NOMO-1 treated with DMSO at 0.1 percent for 48 hours (cell line): ENCODE results near the gene USP25.

Experiments used
- DNase-seq: peaks from one replicate; lab custom pipeline; 2025; ENCODE audit not compliant: unreplicated experiment; lab: John Stamatoyannopoulos, UW

The USP25 gene

GRCh38 chr21:15850645-15851044, 120.9 kb downstream of the USP25 start:
- DNase-seq, result no peak

- DNase-seq, result no peak
Measured at GRCh38 chr21:15852146-15852545, 122.4 kb downstream of the USP25 start.

GRCh38 chr21:15853126-15853525, 123.3 kb downstream of the USP25 start:
- DNase-seq, result no peak

- no peak for DNase-seq
Measured at GRCh38 chr21:15856813-15857212, 127.0 kb downstream of the USP25 start.

- no peak for DNase-seq
Measured at GRCh38 chr21:15857740-15858139, 128.0 kb downstream of the USP25 start.

GRCh38 chr21:15860541-15860940, 130.8 kb downstream of the USP25 start:
- no peak for DNase-seq

- no peak for DNase-seq
Measured at GRCh38 chr21:15868940-15869339, 139.2 kb downstream of the USP25 start.

- DNase-seq, result no peak
Measured at GRCh38 chr21:15870819-15871218, 141.0 kb downstream of the USP25 start.

- DNase-seq, result no peak
Measured at GRCh38 chr21:15872236-15872635, 142.5 kb downstream of the USP25 start.

GRCh38 chr21:15874615-15875014, 144.8 kb downstream of the USP25 start:
- no peak for DNase-seq

GRCh38 chr21:15875286-15875685, 145.5 kb downstream of the USP25 start:
- DNase-seq, result no peak

- DNase-seq, result no peak
Measured at GRCh38 chr21:15893902-15894301, 164.1 kb downstream of the USP25 start.

GRCh38 chr21:15894596-15894995, 164.8 kb downstream of the USP25 start:
- DNase-seq, result no peak

- DNase-seq, result no peak
Measured at GRCh38 chr21:15895142-15896106, 165.6 kb downstream of the USP25 start.

- DNase-seq, result no peak
Measured at GRCh38 chr21:15896501-15896900, 166.7 kb downstream of the USP25 start.

- no peak for DNase-seq
Measured at GRCh38 chr21:15904389-15904788, 174.6 kb downstream of the USP25 start.

- DNase-seq, result no peak
Measured at GRCh38 chr21:15908187-15908586, 178.4 kb downstream of the USP25 start.

- DNase-seq, result no peak
Measured at GRCh38 chr21:15928196-15928595, 198.4 kb downstream of the USP25 start.

- no peak for DNase-seq
Measured at GRCh38 chr21:15928686-15929425, 199.1 kb downstream of the USP25 start.

GRCh38 chr21:15929536-15929935, 199.8 kb downstream of the USP25 start:
- no peak for DNase-seq
